A673 (cell line): ENCODE data around the gene KRT86. TPM values are rescaled to one million over a fixed set of nuclear protein-coding genes. Genes with fewer than 3 reads are reported as not detected.

ENCODE experiments used
- BruUV-seq: library from RNA; stranded (reverse); fragments of 400-500 nt; replicated peaks from 2 replicates; lab custom pipeline; 2021; lab: Mats Ljungman, UMichigan
- CTCF ChIA-PET: fragments of 300-600 bp; sonication (Branson Sonifier 250); formaldehyde crosslinking; loops from one replicate; lab custom pipeline; 2022; ENCODE audit warnings: antibody characterized with exemption; lab: Charles Lee
- POLR2A ChIA-PET: fragments of 300-600 bp; sonication (Branson Sonifier 250); formaldehyde crosslinking; loops from one replicate; lab custom pipeline; 2022; ENCODE audit warnings: antibody characterized with exemption; ENCODE audit not compliant: low non-redundant PET; lab: Charles Lee
- DNase-seq: peaks from one replicate; pipeline ENCODE4 v3.0.0-alpha.2; 2015; ENCODE audit warnings: low spot score
- H3K27ac ChIP-seq: fragments of 200-600 bp; sonication (generic); 2 replicates; pipeline ENCODE4 v1.5.1; 2016; ENCODE audit warnings: mixed run types, low read depth, mild to moderate bottlenecking, mixed read lengths, antibody characterized with exemption, low read length; ENCODE audit not compliant: poor library complexity, severe bottlenecking
- H3K27me3 ChIP-seq: fragments of 200-600 bp; sonication (generic); replicated peaks from 2 replicates; pipeline ENCODE4 v1.6.1; 2017; ENCODE audit warnings: mixed run types, low read depth, mild to moderate bottlenecking, mixed read lengths, antibody characterized with exemption, low read length; ENCODE audit not compliant: insufficient read depth, poor library complexity
- H3K36me3 ChIP-seq: fragments of 200-600 bp; sonication (generic); 2 replicates; pipeline ENCODE4 v1.6.1; 2016; ENCODE audit warnings: mixed run types, mild to moderate bottlenecking, mixed read lengths, antibody characterized with exemption, low read length; ENCODE audit not compliant: insufficient read depth, poor library complexity, severe bottlenecking
- H3K4me1 ChIP-seq: fragments of 200-600 bp; sonication (generic); 2 replicates; pipeline ENCODE4 v1.6.1; 2017; ENCODE audit warnings: mixed run types, mild to moderate bottlenecking, mixed read lengths, antibody characterized with exemption, low read length; ENCODE audit not compliant: insufficient read depth, poor library complexity, severe bottlenecking
- H3K4me3 ChIP-seq: fragments of 200-600 bp; sonication (generic); 2 replicates; pipeline ENCODE4 v1.5.1; 2016; ENCODE audit warnings: low read depth, mixed run types, mild to moderate bottlenecking, mixed read lengths, low read length; ENCODE audit not compliant: poor library complexity, severe bottlenecking
- H3K9me3 ChIP-seq: fragments of 200-600 bp; sonication (generic); 2 replicates; pipeline ENCODE4 v1.6.1; 2016; ENCODE audit warnings: mixed run types, low read depth, mild to moderate bottlenecking, mixed read lengths, antibody characterized with exemption, low read length; ENCODE audit not compliant: poor library complexity, severe bottlenecking
- EZH2 ChIP-seq: fragments of 200-600 bp; sonication (generic); IDR thresholded peaks from 2 replicates; pipeline ENCODE4 v1.6.1; 2017; ENCODE audit warnings: borderline replicate concordance, low read depth, mild to moderate bottlenecking, mixed read lengths, antibody characterized with exemption, low read length; ENCODE audit not compliant: poor library complexity, severe bottlenecking
- intact Hi-C: fragments of 100-400 bp; cut with micrococcal nuclease; formaldehyde crosslinking; loops from one replicate; pipeline ENCODE4 v1.10.0; 2022; ENCODE audit not compliant: unreplicated experiment
- total RNA-seq: library from RNA; stranded (reverse); gene quantifications from 2 replicates; pipeline ENCODE4 v1.2.3, GENCODE V29; 2021
- TF ChIP-seq, protein P1 (sequence below): fragments of 300-800, 200-600 bp; sonication (generic); conservative IDR thresholded peaks from 2 replicates; pipeline ENCODE4 v1.5.1; 2017; ENCODE audit warnings: low read depth, mild to moderate bottlenecking, antibody characterized with exemption, low read length, moderate library complexity, mixed read lengths

Gene KRT86
- total RNA-seq, 1 experiment from 2014 or later, result not detected

DNA sequence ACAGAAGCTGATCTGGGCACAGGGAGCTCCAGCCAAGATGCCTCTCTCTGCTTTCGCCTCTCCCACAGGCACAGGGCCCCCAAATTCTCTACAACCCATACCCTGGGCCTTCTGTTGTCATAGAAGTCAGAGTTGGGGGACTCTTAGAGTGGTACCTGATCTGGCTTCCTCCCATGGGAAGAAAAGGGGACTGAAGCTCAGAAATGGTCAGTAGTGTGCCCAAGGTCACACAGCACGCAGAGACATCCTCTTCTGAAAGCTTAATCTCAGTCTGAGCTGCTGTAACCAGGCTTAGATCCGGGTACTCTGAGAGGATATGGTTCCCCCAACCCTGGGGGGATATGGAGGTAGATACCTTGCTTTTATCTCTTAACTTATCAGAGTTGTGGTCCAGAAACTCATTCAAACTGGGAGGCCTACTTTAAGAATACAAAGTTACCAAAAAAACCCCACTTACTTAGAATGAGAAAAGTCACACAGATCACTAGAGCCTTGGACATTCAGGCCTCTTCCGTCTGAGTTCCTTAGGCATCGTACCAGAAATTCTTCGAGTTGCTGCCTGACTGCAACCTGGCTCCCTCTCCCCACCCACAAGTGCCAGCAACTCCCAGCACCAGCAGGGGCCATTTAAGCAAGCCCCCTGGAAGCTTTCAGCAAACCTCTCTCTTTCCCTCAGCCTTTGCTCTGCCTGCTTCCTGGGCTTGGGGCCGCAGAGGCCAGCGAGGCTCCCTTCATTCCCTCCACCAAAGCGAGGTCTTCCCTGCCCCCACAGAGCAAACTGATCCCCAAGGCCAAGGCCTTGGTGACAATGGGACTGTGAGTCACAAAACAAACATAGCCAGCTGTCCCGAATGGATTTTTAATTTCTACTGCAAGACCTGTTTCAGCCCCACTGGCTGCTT lies 27.5 kb upstream of the KRT86 start:
- Histone ChIP-seq H3K27ac (no peak overlapping the region), H3K4me1 (no peaks in the 10 kb centered on the region), H3K9me3 (no peaks in the 10 kb centered on the region), H3K36me3 (no peaks in the 10 kb centered on the region), H3K4me3 (no peak overlapping the region), H3K27me3 (no peaks in the 10 kb centered on the region)
- ChIA-PET CTCF (interaction anchor here (0.6 kb wide), 1 partner anchor 212 kb away, joined by 4 read pairs; no protein-coding TSS in a partner anchor), POLR2A (no interaction called here)
- no peak for DNase-seq
- intact Hi-C loops, result no loop called here
- BruUV-seq, result no TSS peak
- TF ChIP-seq EZH2, result no peak
- TF ChIP-seq, protein P1, sequence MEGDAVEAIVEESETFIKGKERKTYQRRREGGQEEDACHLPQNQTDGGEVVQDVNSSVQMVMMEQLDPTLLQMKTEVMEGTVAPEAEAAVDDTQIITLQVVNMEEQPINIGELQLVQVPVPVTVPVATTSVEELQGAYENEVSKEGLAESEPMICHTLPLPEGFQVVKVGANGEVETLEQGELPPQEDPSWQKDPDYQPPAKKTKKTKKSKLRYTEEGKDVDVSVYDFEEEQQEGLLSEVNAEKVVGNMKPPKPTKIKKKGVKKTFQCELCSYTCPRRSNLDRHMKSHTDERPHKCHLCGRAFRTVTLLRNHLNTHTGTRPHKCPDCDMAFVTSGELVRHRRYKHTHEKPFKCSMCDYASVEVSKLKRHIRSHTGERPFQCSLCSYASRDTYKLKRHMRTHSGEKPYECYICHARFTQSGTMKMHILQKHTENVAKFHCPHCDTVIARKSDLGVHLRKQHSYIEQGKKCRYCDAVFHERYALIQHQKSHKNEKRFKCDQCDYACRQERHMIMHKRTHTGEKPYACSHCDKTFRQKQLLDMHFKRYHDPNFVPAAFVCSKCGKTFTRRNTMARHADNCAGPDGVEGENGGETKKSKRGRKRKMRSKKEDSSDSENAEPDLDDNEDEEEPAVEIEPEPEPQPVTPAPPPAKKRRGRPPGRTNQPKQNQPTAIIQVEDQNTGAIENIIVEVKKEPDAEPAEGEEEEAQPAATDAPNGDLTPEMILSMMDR, result no peak

DNA sequence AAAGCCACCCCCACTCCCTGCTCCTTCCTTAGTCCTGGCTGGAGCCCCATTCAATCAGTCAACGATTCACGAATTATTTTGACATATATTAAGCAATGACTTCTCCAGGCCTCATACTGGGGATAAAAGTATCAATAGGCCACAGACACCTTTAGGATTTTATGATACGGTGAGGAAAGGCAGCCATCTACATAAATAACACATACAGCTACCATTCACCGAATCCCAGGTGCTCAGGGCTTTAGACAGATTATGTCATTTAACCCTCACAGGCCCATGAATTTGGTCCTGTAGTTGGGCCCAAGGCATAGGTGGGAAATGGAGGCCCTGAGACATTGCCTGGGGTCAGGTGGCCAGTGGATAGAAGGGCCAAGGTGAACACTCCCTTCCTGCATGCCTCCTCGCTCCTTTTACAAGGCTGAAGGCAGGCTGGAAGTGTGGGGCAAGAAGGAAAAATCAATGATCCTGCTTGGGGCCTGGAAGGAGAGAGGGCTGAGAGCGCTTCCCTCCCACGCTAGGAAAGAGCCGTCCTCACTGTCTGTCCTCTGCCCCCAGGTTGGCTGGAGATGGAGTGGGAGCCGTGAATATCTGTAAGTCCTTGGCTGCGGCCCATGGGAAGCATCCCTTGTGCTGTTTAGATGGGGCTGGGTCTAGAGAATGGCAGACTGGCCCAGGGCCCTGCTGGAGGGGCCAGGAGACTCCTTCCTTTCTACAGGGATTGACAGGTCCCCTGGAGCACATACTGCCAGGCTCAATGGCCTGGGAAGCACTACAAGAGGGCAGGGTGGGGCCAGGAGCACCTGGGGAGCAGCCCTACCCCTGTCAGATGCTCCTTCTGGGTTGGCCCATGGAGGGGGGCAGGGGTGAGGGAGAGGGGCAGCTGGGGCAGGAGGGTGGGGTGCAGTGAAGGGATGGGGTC lies 26.6 kb upstream of the KRT86 start:
- Histone ChIP-seq H3K27me3 (no peaks in the 10 kb centered on the region), H3K36me3 (no peaks in the 10 kb centered on the region), H3K4me1 (no peaks in the 10 kb centered on the region), H3K9me3 (no peaks in the 10 kb centered on the region), H3K4me3 (no peak overlapping the region), H3K27ac (no peak overlapping the region)
- no TSS peak for BruUV-seq
- TF ChIP-seq, protein P1, result no peak
- TF ChIP-seq EZH2, result no peak
- CTCF ChIA-PET, result no interaction called here
- DNase-seq, result no peak
- intact Hi-C loops, result no loop called here
- POLR2A ChIA-PET, result no interaction called here

DNA sequence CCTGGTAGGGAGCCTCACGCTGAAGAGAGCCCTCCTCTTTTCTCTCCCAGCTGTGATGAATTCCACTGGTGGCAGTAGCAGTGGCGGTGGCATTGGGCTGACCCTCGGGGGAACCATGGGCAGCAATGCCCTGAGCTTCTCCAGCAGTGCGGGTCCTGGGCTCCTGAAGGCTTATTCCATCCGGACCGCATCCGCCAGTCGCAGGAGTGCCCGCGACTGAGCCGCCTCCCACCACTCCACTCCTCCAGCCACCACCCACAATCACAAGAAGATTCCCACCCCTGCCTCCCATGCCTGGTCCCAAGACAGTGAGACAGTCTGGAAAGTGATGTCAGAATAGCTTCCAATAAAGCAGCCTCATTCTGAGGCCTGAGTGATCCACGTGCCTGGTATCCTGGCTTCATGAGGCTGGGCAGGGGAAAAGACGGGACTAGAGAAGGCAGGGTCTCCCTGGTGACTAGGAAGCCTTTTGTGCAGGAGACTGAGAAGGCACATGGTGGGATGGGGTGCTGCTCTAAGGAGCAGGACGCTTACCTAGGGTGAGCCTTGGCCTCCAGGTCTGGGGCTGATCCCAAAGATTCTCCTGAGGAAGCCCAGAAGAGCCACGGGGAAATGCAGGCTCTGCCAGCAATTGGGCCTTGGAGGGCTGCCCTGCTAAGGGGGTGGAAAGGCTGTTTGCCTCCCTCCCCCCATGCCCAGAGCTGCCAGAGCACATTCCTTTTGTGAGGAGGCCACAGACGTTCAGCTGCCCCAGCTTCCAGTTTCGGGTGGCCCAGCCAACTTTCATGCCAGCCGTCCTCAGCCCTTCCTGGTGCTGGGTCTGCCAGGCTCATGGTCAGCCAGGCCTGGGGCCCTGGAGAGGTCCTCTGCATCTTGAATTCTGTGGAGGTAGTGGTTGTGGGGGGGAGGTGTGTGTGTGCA lies 25.6 kb upstream of the KRT86 start:
- H3K4me1 ChIP-seq, result no peaks in the 10 kb centered on the region

More for the DNA sequence above, 25.6 kb upstream of the KRT86 start:
- ChIA-PET POLR2A (no interaction called here), CTCF (no interaction called here)
- Histone ChIP-seq H3K27ac (no peak overlapping the region), H3K9me3 (no peaks in the 10 kb centered on the region), H3K36me3 (no peaks in the 10 kb centered on the region), H3K27me3 (no peaks in the 10 kb centered on the region), H3K4me3 (no peak overlapping the region)
- no TSS peak for BruUV-seq
- intact Hi-C loops, result no loop called here
- no peak for DNase-seq
- TF ChIP-seq, protein P1, result no peak
- TF ChIP-seq EZH2, result no peak
